ENCODE results near the gene HOXB6.

HOXB6 gene

GRCh38 chr17:48575066-48575582 lies 29.7 kb downstream of the HOXB6 start:
- TF ChIP-seq CTCF (conservative IDR thresholded peaks at IDR 0.05; ENCODE audit: low read depth, low read length), result no peak
- DNase-seq (ENCODE audit: low read depth), result no peak
- H3K4me3 ChIP-seq (ENCODE audit: low read depth, low read length), result no peak overlapping the region

GRCh38 chr17:48574505-48575065 lies 30.2 kb downstream of the HOXB6 start:
- no peak overlapping the region for H3K4me3 ChIP-seq (ENCODE audit: low read depth, low read length)
- DNase-seq (ENCODE audit: low read depth), result no peak
- no peak for TF ChIP-seq CTCF (conservative IDR thresholded peaks at IDR 0.05; ENCODE audit: low read depth, low read length)

GRCh38 chr17:48571826-48572417 lies 32.9 kb downstream of the HOXB6 start:
- no peak overlapping the region for H3K4me3 ChIP-seq (ENCODE audit: low read depth, low read length)
- no peak for TF ChIP-seq CTCF (conservative IDR thresholded peaks at IDR 0.05; ENCODE audit: low read depth, low read length)
- DNase-seq (ENCODE audit: low read depth), result no peak

- DNase-seq (ENCODE audit: low read depth), result no peak
- TF ChIP-seq CTCF (conservative IDR thresholded peaks at IDR 0.05; ENCODE audit: low read depth, low read length), result no peak
- no peak overlapping the region for H3K4me3 ChIP-seq (ENCODE audit: low read depth, low read length)
These were observed 33.6 kb downstream of the HOXB6 start for GRCh38 chr17:48571024-48571818.

GRCh38 chr17:48570325-48571023 lies 34.3 kb downstream of the HOXB6 start:
- no peak overlapping the region for H3K4me3 ChIP-seq (ENCODE audit: low read depth, low read length)
- no peak for TF ChIP-seq CTCF (conservative IDR thresholded peaks at IDR 0.05; ENCODE audit: low read depth, low read length)
- no peak for DNase-seq (ENCODE audit: low read depth)

- no peak for DNase-seq (ENCODE audit: low read depth)
- no peak overlapping the region for H3K4me3 ChIP-seq (ENCODE audit: low read depth, low read length)
- no peak for TF ChIP-seq CTCF (conservative IDR thresholded peaks at IDR 0.05; ENCODE audit: low read depth, low read length)
These were observed 35.0 kb downstream of the HOXB6 start for GRCh38 chr17:48569674-48570324.

All from choroid plexus epithelial cell (primary cell).